ENCODE measurements around the gene MAP6D1.
A peak's percentile ranks its signal among the peaks of the same experiment; 100 is the strongest.

Gene MAP6D1

DNA sequence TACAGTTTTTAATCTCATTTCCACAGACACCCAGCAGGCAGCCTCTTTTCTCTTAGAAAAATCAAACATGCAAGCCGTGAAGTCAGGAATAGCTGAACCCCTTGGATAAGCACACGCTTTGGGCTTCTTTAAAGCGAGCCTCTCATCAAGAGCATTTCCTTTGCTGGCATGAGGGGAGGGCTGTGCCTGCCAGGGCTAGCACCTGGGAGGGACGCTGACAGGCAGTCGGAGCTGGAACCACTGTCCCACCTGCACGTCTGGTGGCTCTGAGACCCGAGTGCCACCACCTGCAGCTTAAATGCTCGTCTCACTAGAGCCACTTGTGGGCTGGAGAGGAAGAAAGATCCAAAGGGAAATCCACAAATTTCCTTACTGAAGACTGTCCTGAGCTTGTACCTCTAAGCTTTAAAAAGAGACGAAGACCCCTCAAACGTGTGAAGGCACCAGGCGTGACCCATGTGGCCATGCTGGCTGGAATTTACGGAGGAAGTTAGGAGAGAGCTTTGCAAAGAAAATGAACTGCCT lies 9.4 kb downstream of the MAP6D1 start:
- Histone ChIP-seq H3K4me3 (ENCODE audit: low read length) (peak overlapping the region; percentile 18; the same call in 1 of the 2 replicates), H3K27ac (ENCODE audit: low read length) (peak overlapping the region; percentile 76), H3K9me3 (replicated peaks; ENCODE audit: insufficient read depth, low read length) (no peaks in the 10 kb centered on the region), H3K27me3 (replicated peaks; ENCODE audit: insufficient read depth, low read length) (no peaks in the 10 kb centered on the region), H3K9ac (ENCODE audit: low read length) (peak overlapping the region; percentile 36; the same call in 1 of the 2 replicates), H3K79me2 (ENCODE audit: low read length) (no peaks in the 10 kb centered on the region), H4K20me1 (ENCODE audit: insufficient read depth, low read length) (no peaks in the 10 kb centered on the region), H3K4me1 (ENCODE audit: low read length) (peaks cover 23% of the 10 kb centered on the region), H3F3A (ENCODE audit: insufficient read depth, low read length) (peaks cover 24% of the 10 kb centered on the region), H3K4me2 (ENCODE audit: low read depth, low read length) (peak overlapping the region; percentile 48), H3K36me3 (replicated peaks; ENCODE audit: insufficient read depth, low read length) (no peaks in the 10 kb centered on the region), H2AFZ (ENCODE audit: low read length) (no peak overlapping the region), H3K9me2 (replicated peaks; ENCODE audit: insufficient read depth, low read length) (no peaks in the 10 kb centered on the region)
- TF ChIP-seq EZH2phosphoT487 (IDR thresholded peaks at IDR 0.05; ENCODE audit: low read length) (no peak), EZH2 (optimal IDR thresholded peaks at IDR 0.05; ENCODE audit: low read depth, low read length) (no peak)
- peak; percentile 69 for DNase-seq

DNA sequence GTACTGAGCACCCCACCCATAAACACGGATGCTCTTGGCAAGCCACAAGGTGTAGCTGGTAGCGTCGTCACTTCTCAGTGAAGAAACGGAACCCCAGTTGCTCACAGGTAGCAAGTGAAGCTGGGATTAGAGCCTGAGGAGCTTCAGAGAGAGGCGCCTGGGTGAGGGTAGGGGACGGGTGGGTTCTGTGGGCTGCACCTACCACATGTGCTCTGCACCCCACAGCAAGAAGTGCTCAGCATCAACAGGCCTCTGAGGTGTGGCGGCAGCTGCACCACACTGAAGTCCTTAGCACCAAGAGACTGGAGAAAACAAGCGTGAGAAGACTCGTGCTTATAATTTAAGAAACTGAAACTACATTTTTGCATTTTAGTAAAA lies 9.8 kb downstream of the MAP6D1 start:
- peaks cover 24% of the 10 kb centered on the region for H3F3A ChIP-seq (ENCODE audit: insufficient read depth, low read length)
- no peaks in the 10 kb centered on the region for H3K36me3 ChIP-seq (replicated peaks; ENCODE audit: insufficient read depth, low read length)
- peak overlapping the region; percentile 21 for H2AFZ ChIP-seq (ENCODE audit: low read length)
- no peaks in the 10 kb centered on the region for H3K79me2 ChIP-seq (ENCODE audit: low read length)
- TF ChIP-seq EZH2 (optimal IDR thresholded peaks at IDR 0.05; ENCODE audit: low read depth, low read length) (no peak), EZH2phosphoT487 (IDR thresholded peaks at IDR 0.05; ENCODE audit: low read length) (no peak)
- TF ChIP-seq, protein P1, sequence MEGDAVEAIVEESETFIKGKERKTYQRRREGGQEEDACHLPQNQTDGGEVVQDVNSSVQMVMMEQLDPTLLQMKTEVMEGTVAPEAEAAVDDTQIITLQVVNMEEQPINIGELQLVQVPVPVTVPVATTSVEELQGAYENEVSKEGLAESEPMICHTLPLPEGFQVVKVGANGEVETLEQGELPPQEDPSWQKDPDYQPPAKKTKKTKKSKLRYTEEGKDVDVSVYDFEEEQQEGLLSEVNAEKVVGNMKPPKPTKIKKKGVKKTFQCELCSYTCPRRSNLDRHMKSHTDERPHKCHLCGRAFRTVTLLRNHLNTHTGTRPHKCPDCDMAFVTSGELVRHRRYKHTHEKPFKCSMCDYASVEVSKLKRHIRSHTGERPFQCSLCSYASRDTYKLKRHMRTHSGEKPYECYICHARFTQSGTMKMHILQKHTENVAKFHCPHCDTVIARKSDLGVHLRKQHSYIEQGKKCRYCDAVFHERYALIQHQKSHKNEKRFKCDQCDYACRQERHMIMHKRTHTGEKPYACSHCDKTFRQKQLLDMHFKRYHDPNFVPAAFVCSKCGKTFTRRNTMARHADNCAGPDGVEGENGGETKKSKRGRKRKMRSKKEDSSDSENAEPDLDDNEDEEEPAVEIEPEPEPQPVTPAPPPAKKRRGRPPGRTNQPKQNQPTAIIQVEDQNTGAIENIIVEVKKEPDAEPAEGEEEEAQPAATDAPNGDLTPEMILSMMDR (IDR thresholded peaks at IDR 0.05; ENCODE audit: low read length) = no peak
- H3K9me3 ChIP-seq (replicated peaks; ENCODE audit: insufficient read depth, low read length) = no peaks in the 10 kb centered on the region
- peak overlapping the region; percentile 18; the same call in 1 of the 2 replicates for H3K4me3 ChIP-seq (ENCODE audit: low read length)
- H4K20me1 ChIP-seq (ENCODE audit: insufficient read depth, low read length) = no peaks in the 10 kb centered on the region
- peak; percentile 76 for DNase-seq
- H3K9ac ChIP-seq (ENCODE audit: low read length) = peak overlapping the region; percentile 36; the same call in 1 of the 2 replicates
- peaks cover 23% of the 10 kb centered on the region for H3K4me1 ChIP-seq (ENCODE audit: low read length)
- no peaks in the 10 kb centered on the region for H3K9me2 ChIP-seq (replicated peaks; ENCODE audit: insufficient read depth, low read length)
- H3K27ac ChIP-seq (ENCODE audit: low read length) = peak overlapping the region; percentile 76
- no peaks in the 10 kb centered on the region for H3K27me3 ChIP-seq (replicated peaks; ENCODE audit: insufficient read depth, low read length)
- H3K4me2 ChIP-seq (ENCODE audit: low read depth, low read length) = peak overlapping the region; percentile 48

DNA sequence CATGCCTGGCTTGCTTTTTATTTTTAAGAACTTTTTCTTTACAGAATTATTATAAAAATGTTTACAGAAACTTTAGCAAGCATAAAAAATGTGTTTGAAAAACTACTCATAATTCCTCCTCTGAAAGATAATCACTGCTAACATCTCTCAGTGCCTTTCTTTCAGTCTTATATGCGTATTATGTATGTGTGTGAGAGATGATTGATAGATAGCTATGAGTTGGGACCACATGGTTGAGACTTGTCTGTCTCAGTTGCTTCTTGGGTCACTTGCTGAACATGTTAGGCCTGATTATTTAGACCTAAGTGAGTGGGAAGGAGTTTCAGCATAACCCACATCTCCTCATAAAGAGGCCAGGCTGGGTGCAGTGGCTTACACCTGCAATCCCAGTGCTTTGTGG lies 11.1 kb downstream of the MAP6D1 start:
- H2AFZ ChIP-seq (ENCODE audit: low read length) = no peak overlapping the region
- H3F3A ChIP-seq (ENCODE audit: insufficient read depth, low read length) = peaks cover 24% of the 10 kb centered on the region
- no peaks in the 10 kb centered on the region for H3K9me2 ChIP-seq (replicated peaks; ENCODE audit: insufficient read depth, low read length)
- peaks cover 23% of the 10 kb centered on the region for H3K4me1 ChIP-seq (ENCODE audit: low read length)
- H3K27ac ChIP-seq (ENCODE audit: low read length) = peak overlapping the region; percentile 76; the same call in 1 of the 2 replicates
- no peak overlapping the region; the same call in 1 of the 2 replicates for H3K4me2 ChIP-seq (ENCODE audit: low read depth, low read length)
- 0 out of 2 replicates have a peak, but pooled peaks cover 5% of the 10 kb centered on the region for H3K36me3 ChIP-seq (replicated peaks; ENCODE audit: insufficient read depth, low read length)
- TF ChIP-seq EZH2phosphoT487 (IDR thresholded peaks at IDR 0.05; ENCODE audit: low read length) (no peak), EZH2 (optimal IDR thresholded peaks at IDR 0.05; ENCODE audit: low read depth, low read length) (no peak)
- TF ChIP-seq, protein P1 (IDR thresholded peaks at IDR 0.05; ENCODE audit: low read length) = no peak
- no peaks in the 10 kb centered on the region for H4K20me1 ChIP-seq (ENCODE audit: insufficient read depth, low read length)
- no peak overlapping the region for H3K9ac ChIP-seq (ENCODE audit: low read length)
- H3K27me3 ChIP-seq (replicated peaks; ENCODE audit: insufficient read depth, low read length) = no peaks in the 10 kb centered on the region
- no peak for DNase-seq
- no peak overlapping the region for H3K4me3 ChIP-seq (ENCODE audit: low read length)
- H3K79me2 ChIP-seq (ENCODE audit: low read length) = no peaks in the 10 kb centered on the region
- H3K9me3 ChIP-seq (replicated peaks; ENCODE audit: insufficient read depth, low read length) = no peaks in the 10 kb centered on the region
